NB4 (cell line): Measurements from ENCODE around the gene MSMO1.

Source experiments
- CTCF ChIP-seq: IDR thresholded peaks from one replicate; pipeline ENCODE4 v1.5.1; 2012; ENCODE audit warnings: low read depth, low read length
- MAX ChIP-seq: IDR thresholded peaks from 2 replicates; pipeline ENCODE4 v1.6.1; 2011; ENCODE audit warnings: low read depth, low read length
- POLR2A ChIP-seq: IDR thresholded peaks from 2 replicates; pipeline ENCODE4 v1.6.1; 2011; ENCODE audit warnings: mild to moderate bottlenecking; ENCODE audit not compliant: insufficient read length; ENCODE audit errors: extremely low read depth

GRCh38 chr4:165325732-165326512, 1.5 kb upstream of the MSMO1 start:
- no peak for TF ChIP-seq CTCF
- TF ChIP-seq MAX = no peak
- no peak for TF ChIP-seq POLR2A
